ENCODE measurements around the gene PDXP.

PDXP gene

GRCh38 chr22:37631448-37632173, 26.9 kb upstream of the PDXP start:
- no peak for TF ChIP-seq EZH2 (optimal IDR thresholded peaks at IDR 0.05; ENCODE audit: low read depth, low read length)
- TF ChIP-seq, protein P1, sequence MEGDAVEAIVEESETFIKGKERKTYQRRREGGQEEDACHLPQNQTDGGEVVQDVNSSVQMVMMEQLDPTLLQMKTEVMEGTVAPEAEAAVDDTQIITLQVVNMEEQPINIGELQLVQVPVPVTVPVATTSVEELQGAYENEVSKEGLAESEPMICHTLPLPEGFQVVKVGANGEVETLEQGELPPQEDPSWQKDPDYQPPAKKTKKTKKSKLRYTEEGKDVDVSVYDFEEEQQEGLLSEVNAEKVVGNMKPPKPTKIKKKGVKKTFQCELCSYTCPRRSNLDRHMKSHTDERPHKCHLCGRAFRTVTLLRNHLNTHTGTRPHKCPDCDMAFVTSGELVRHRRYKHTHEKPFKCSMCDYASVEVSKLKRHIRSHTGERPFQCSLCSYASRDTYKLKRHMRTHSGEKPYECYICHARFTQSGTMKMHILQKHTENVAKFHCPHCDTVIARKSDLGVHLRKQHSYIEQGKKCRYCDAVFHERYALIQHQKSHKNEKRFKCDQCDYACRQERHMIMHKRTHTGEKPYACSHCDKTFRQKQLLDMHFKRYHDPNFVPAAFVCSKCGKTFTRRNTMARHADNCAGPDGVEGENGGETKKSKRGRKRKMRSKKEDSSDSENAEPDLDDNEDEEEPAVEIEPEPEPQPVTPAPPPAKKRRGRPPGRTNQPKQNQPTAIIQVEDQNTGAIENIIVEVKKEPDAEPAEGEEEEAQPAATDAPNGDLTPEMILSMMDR (IDR thresholded peaks at IDR 0.05; ENCODE audit: low read length): no peak
- TF ChIP-seq EZH2phosphoT487 (IDR thresholded peaks at IDR 0.05; ENCODE audit: low read length): no peak
- Histone ChIP-seq H3K27me3 (replicated peaks; ENCODE audit: insufficient read depth, low read length) (no peaks in the 10 kb centered on the region), H3K4me1 (ENCODE audit: low read length) (peaks cover 20% of the 10 kb centered on the region), H3F3A (ENCODE audit: insufficient read depth, low read length) (peaks cover 16% of the 10 kb centered on the region), H3K4me2 (ENCODE audit: low read depth, low read length) (no peak overlapping the region), H2AFZ (ENCODE audit: low read length) (no peak overlapping the region), H3K4me3 (ENCODE audit: low read length) (no peak overlapping the region), H3K27ac (ENCODE audit: low read length) (no peak overlapping the region), H3K79me2 (ENCODE audit: low read length) (no peaks in the 10 kb centered on the region), H3K9ac (ENCODE audit: low read length) (no peak overlapping the region), H3K9me2 (replicated peaks; ENCODE audit: insufficient read depth, low read length) (no peaks in the 10 kb centered on the region), H3K36me3 (replicated peaks; ENCODE audit: insufficient read depth, low read length) (no peaks in the 10 kb centered on the region), H4K20me1 (ENCODE audit: insufficient read depth, low read length) (no peaks in the 10 kb centered on the region), H3K9me3 (replicated peaks; ENCODE audit: insufficient read depth, low read length) (no peaks in the 10 kb centered on the region)
- no peak for DNase-seq

DNA sequence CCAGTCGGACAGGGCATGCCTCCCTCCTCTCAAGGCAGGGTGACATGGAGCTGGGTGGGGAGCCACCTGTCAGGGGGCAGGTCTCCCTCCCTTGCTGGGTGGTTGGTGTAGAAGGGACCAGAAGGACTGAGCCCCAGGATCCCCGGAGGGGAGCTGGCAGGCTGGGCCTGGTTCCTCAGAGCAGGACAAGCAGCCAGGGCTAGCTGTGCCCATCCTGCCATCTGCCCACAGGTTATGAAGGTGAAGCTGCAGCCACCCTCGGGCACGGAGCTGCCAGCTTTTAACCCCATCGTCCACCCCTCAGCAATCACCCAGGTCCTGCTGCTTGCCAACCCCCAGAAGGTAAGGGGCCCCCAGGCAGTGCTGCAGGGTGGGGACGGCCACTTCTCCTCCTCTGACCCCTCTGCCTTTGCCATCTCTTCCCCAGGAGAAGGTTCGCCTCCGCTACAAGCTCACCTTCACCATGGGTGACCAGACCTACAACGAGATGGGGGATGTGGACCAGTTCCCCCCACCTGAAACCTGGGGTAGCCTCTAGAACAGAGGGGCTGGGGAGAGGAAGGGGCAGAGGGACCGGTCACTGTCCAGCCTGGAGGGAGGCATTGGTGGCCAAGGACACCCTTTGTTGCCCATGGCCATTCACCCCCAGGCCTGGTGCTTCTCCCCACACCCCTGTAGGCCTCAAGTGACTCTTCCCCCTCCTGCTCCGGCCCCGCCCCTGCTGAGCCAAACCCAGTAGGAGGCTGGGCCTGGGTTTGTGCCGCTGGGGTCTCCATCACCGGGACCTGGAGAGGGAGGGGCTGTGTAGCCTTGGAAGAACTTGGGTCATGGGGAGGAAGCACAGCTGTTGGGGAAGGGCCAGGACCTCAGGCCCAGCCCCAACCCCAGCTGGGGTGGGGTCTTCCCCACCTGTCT, 26.1 kb upstream of the PDXP start:
- H3K4me3 ChIP-seq (ENCODE audit: low read length): no peak overlapping the region
- H3K27ac ChIP-seq (ENCODE audit: low read length): no peak overlapping the region

GRCh38 chr22:37633089-37633624, 25.4 kb upstream of the PDXP start:
- H3K9me2 ChIP-seq (replicated peaks; ENCODE audit: insufficient read depth, low read length): no peaks in the 10 kb centered on the region
- H2AFZ ChIP-seq (ENCODE audit: low read length): no peak overlapping the region
- no peak overlapping the region for H3K9ac ChIP-seq (ENCODE audit: low read length)
- H3K79me2 ChIP-seq (ENCODE audit: low read length): no peaks in the 10 kb centered on the region
- peaks cover 19% of the 10 kb centered on the region for H3F3A ChIP-seq (ENCODE audit: insufficient read depth, low read length)
- H3K36me3 ChIP-seq (replicated peaks; ENCODE audit: insufficient read depth, low read length): no peaks in the 10 kb centered on the region
- no peak overlapping the region for H3K27ac ChIP-seq (ENCODE audit: low read length)
- no peaks in the 10 kb centered on the region for H3K27me3 ChIP-seq (replicated peaks; ENCODE audit: insufficient read depth, low read length)
- no peaks in the 10 kb centered on the region for H4K20me1 ChIP-seq (ENCODE audit: insufficient read depth, low read length)
- no peak overlapping the region for H3K4me3 ChIP-seq (ENCODE audit: low read length)
- H3K9me3 ChIP-seq (replicated peaks; ENCODE audit: insufficient read depth, low read length): no peaks in the 10 kb centered on the region
- peaks cover 20% of the 10 kb centered on the region for H3K4me1 ChIP-seq (ENCODE audit: low read length)
- DNase-seq: no peak
- TF ChIP-seq, protein P1 (IDR thresholded peaks at IDR 0.05; ENCODE audit: low read length): no peak
- TF ChIP-seq EZH2 (optimal IDR thresholded peaks at IDR 0.05; ENCODE audit: low read depth, low read length) (no peak), EZH2phosphoT487 (IDR thresholded peaks at IDR 0.05; ENCODE audit: low read length) (no peak)
- H3K4me2 ChIP-seq (ENCODE audit: low read depth, low read length): no peak overlapping the region

More for the DNA sequence above, 26.1 kb upstream of the PDXP start:
- Histone ChIP-seq H3K79me2 (ENCODE audit: low read length) (no peaks in the 10 kb centered on the region), H3K9me2 (replicated peaks; ENCODE audit: insufficient read depth, low read length) (no peaks in the 10 kb centered on the region), H4K20me1 (ENCODE audit: insufficient read depth, low read length) (no peaks in the 10 kb centered on the region), H2AFZ (ENCODE audit: low read length) (no peak overlapping the region), H3K36me3 (replicated peaks; ENCODE audit: insufficient read depth, low read length) (no peaks in the 10 kb centered on the region), H3K27me3 (replicated peaks; ENCODE audit: insufficient read depth, low read length) (no peaks in the 10 kb centered on the region), H3K9ac (ENCODE audit: low read length) (no peak overlapping the region), H3K4me1 (ENCODE audit: low read length) (peaks cover 20% of the 10 kb centered on the region), H3K9me3 (replicated peaks; ENCODE audit: insufficient read depth, low read length) (no peaks in the 10 kb centered on the region), H3F3A (ENCODE audit: insufficient read depth, low read length) (peaks cover 19% of the 10 kb centered on the region), H3K4me2 (ENCODE audit: low read depth, low read length) (no peak overlapping the region)
- TF ChIP-seq, protein P1 (IDR thresholded peaks at IDR 0.05; ENCODE audit: low read length): no peak
- TF ChIP-seq EZH2 (optimal IDR thresholded peaks at IDR 0.05; ENCODE audit: low read depth, low read length): no peak
- TF ChIP-seq EZH2phosphoT487 (IDR thresholded peaks at IDR 0.05; ENCODE audit: low read length): no peak
- no peak for DNase-seq
